ENCODE results near the gene HDHD5. TPM values are rescaled to one million over a fixed set of nuclear protein-coding genes. Genes with fewer than 3 reads are reported as not detected.

The HDHD5 gene
- total RNA-seq, 1 experiment from 2014 or later = 127 TPM

DNA sequence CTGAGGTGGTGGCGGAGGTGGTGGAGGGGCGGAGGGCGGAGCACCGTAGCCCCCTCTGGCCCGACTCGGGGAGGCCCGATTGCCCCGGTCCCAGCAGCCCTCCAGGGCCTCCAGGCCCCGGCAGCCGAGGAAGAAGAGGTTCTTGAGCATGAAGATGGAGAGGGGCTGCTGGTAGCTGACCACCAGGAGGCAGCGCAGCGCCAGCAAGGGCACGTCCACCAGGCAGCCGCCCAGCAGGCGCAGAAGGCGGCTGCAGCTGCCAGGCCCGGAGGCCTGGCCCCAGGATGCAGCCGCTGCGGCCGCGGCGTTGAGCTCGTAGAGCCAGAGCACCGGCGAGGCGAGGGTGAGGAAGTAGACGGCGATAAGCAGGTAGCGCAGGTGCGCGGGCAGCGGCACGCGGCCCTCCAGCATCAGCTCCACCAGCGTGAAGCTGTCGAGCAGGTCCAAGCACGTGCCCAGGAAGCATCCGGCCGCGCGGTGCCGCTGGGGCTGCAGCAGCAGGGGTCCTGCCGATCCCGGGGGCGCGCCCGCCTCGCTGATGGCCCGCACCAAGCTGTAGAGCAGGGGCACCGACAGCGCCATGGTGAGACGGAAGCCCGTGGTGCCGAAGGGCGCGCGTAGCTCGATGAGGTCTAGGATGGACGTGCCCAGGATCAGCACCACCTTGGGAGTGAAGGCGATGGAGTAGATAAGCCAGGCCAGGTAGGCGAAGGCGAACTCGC, 39.4 kb downstream of the HDHD5 start:
- Histone ChIP-seq H3K36me3 (replicated peaks; ENCODE audit: control insufficient read depth, insufficient read depth, low read length) (no peaks in the 10 kb centered on the region), H3K27me3 (ENCODE audit: control insufficient read depth, insufficient read depth, low read length) (peaks cover 16% of the 10 kb centered on the region; the same call in 1 of the 2 replicates), H3K4me3 (ENCODE audit: insufficient read depth, low read depth, low read length) (peak overlapping the region; percentile 2; the same call in 1 of the 2 replicates)
- DNase-seq = peak; percentile 90

DNA sequence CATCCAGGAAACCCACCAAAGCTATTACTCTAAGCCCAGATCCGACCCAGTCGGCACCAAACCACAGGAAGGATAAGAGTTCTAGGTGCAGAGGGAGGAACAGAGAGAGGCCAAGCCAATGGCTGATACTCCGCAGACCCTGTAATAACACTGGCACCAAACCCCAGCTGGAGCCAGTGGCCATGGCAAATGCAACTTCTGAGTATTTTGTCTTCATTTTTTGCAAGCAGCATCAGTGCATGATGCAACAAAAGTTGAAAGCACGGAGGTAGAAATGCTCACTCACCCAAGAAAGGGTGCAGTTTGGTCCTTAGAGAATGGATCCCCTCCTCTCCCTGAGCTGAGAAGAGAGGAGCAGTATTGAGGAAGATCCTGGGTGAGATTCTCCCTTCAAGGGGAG, 40.7 kb downstream of the HDHD5 start:
- DNase-seq = no peak
- Histone ChIP-seq H3K4me3 (ENCODE audit: insufficient read depth, low read depth, low read length) (no peak overlapping the region), H3K36me3 (replicated peaks; ENCODE audit: control insufficient read depth, insufficient read depth, low read length) (no peaks in the 10 kb centered on the region), H3K27me3 (ENCODE audit: control insufficient read depth, insufficient read depth, low read length) (peaks cover 16% of the 10 kb centered on the region; the same call in 1 of the 2 replicates)

DNA sequence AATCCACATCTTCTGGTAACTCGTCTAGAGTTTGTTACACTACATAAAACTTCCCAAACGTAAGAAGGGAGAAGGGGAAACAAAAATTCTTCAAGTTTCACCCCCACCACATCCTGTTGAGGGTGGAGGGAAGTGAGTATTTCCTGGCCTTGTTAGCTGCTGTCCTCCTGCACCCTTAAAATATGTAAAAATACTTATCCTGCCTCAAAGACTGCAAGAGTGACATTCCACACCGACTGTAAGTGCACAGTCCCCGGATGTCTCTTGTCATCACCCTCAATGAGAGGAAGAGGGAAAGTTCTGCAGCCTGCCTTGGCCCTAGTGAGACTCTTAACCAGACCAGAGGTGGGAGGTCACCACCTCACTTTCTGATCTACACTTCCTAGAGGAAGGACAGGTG, 41.2 kb downstream of the HDHD5 start:
- peaks cover 16% of the 10 kb centered on the region; the same call in 1 of the 2 replicates for H3K27me3 ChIP-seq (ENCODE audit: control insufficient read depth, insufficient read depth, low read length)
- no peak overlapping the region for H3K4me3 ChIP-seq (ENCODE audit: insufficient read depth, low read depth, low read length)
- no peak for DNase-seq
- H3K36me3 ChIP-seq (replicated peaks; ENCODE audit: control insufficient read depth, insufficient read depth, low read length) = no peaks in the 10 kb centered on the region

DNA sequence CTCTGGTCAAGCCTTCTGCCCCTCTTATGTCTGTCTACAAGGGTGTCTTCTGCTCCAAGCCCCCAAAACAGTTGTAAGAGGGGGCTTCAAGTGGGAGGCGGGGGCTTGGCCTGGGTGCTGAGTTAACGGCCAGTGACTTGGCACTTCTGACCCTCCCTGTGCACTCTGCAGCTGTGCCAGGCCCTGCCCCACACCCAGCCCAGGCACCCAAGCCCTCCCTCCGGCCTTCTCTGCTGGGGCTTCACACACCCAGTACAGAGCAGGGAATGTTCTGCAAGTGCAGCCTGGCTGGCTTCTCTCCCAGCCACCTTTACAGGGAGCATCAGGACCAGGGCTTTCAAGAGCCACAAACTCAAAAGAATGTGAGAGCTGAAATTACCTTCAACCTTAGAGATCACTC, 41.7 kb downstream of the HDHD5 start:
- DNase-seq = no peak
- peaks cover 15% of the 10 kb centered on the region; the same call in 1 of the 2 replicates for H3K27me3 ChIP-seq (ENCODE audit: control insufficient read depth, insufficient read depth, low read length)
- no peak overlapping the region for H3K4me3 ChIP-seq (ENCODE audit: insufficient read depth, low read depth, low read length)
- no peaks in the 10 kb centered on the region for H3K36me3 ChIP-seq (replicated peaks; ENCODE audit: control insufficient read depth, insufficient read depth, low read length)

DNA sequence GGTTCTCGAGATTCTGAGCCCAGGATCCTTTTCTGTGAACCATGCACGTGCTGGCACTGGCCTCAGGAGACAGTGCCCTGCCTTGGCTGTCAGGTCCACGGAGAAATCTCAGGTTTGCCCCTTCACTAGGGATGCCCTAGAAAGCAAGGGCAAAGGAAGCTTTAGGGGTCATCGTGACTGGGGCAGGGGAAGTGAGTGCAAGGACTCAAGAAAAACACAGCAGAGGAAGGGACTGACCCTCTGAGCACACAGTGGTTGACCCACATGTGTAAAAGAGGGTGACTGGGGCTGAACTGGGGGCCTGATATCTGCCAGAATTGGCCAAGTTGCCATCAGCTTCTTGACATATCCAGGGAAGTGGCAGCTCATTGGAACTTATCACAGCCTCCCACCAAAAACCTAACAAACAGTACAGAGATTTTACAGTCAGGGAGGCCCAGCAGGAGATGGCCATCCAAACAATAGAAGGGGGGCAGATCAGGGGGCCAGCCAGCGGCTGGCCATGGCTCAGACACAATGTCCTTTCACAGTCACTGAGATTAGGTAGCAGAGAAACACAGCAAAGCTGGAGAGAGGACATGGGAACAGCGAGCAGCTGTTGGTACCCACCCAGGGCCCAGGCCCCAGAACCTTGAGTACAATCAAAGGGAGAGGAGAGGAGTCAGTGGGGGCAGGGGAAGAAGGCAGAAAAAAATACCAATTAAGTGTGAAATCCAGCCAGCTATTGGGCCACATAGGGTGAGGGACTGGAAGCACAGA, 42.3 kb downstream of the HDHD5 start:
- Histone ChIP-seq H3K36me3 (replicated peaks; ENCODE audit: control insufficient read depth, insufficient read depth, low read length) (no peaks in the 10 kb centered on the region), H3K27me3 (ENCODE audit: control insufficient read depth, insufficient read depth, low read length) (peaks cover 10% of the 10 kb centered on the region; the same call in 1 of the 2 replicates), H3K4me3 (ENCODE audit: insufficient read depth, low read depth, low read length) (no peak overlapping the region)
- peak; percentile 23 for DNase-seq

DNA sequence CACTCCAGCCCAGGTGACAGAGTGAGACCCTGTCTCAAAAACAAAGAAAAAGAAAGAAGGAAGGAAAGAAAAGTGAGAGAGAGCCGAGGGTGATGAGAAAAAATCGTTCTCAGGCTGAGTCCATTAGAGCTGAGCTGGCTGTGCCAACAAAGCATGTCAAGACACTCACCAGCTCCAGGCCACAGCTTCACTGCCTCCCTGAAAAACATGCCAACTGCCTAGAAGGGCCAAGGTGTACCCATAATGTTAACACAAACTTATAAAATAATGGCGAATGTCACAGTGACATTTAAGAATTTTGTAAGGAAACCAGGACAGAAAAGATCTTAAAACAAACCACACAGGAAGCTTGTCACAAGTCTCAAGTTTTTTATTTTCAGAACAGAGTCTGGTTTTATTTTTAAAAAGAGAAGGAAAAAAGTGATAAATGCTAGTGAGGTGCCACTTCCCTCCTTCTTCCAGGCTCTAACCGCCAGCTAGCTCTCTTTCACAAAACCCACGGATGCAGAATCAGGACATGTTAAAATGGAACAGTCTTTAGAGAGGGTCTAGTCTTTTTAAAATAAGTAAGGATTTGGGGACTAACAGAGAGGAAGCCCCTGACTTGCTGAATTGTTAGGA, 43.0 kb downstream of the HDHD5 start:
- H3K36me3 ChIP-seq (replicated peaks; ENCODE audit: control insufficient read depth, insufficient read depth, low read length) = no peaks in the 10 kb centered on the region
- H3K27me3 ChIP-seq (ENCODE audit: control insufficient read depth, insufficient read depth, low read length) = peaks cover 8% of the 10 kb centered on the region; the same call in 1 of the 2 replicates
- no peak overlapping the region for H3K4me3 ChIP-seq (ENCODE audit: insufficient read depth, low read depth, low read length)
- DNase-seq = no peak

DNA sequence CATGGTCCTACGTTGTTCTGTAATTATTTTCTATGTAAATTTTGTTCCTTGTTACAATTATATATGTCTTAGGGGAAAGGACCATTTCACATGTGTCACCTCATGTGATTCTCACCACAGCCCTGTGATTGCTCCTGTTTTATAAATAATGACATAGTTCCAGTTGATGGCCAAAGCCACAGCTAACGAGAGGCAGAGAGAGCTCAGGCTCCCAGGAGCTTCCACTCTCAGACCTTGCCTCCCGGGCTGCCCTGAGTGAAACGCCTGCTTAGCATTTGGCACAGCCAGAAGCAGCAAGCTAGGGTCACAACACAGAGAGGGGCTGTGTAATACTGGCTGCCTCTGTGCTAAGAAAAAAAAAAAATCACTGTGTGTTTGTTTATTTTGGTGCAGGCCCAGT, 43.8 kb downstream of the HDHD5 start:
- Histone ChIP-seq H3K27me3 (ENCODE audit: control insufficient read depth, insufficient read depth, low read length) (peaks cover 8% of the 10 kb centered on the region; the same call in 1 of the 2 replicates), H3K4me3 (ENCODE audit: insufficient read depth, low read depth, low read length) (no peak overlapping the region), H3K36me3 (replicated peaks; ENCODE audit: control insufficient read depth, insufficient read depth, low read length) (no peaks in the 10 kb centered on the region)
- DNase-seq = peak; percentile 8

DNA sequence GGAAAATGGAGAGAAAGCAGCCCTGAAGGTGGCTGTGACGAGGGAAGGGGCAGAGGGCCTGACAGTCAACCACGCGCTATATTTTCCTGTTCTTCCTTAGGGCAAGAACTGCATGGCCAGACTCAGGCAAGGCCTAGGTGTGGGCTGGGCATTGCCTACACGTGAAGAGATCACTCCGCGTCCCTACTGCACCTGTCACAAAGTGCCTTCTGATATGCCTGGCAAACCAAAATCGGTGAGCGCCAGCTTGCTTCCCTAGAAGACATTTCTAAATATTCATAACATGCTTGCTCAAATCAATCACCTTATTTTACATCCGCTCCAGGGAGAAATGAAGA, 44.2 kb downstream of the HDHD5 start:
- peak; percentile 6 for DNase-seq
- no peak overlapping the region for H3K4me3 ChIP-seq (ENCODE audit: insufficient read depth, low read depth, low read length)
- peaks cover 5% of the 10 kb centered on the region; the same call in 1 of the 2 replicates for H3K27me3 ChIP-seq (ENCODE audit: control insufficient read depth, insufficient read depth, low read length)
- H3K36me3 ChIP-seq (replicated peaks; ENCODE audit: control insufficient read depth, insufficient read depth, low read length) = no peaks in the 10 kb centered on the region

DNA sequence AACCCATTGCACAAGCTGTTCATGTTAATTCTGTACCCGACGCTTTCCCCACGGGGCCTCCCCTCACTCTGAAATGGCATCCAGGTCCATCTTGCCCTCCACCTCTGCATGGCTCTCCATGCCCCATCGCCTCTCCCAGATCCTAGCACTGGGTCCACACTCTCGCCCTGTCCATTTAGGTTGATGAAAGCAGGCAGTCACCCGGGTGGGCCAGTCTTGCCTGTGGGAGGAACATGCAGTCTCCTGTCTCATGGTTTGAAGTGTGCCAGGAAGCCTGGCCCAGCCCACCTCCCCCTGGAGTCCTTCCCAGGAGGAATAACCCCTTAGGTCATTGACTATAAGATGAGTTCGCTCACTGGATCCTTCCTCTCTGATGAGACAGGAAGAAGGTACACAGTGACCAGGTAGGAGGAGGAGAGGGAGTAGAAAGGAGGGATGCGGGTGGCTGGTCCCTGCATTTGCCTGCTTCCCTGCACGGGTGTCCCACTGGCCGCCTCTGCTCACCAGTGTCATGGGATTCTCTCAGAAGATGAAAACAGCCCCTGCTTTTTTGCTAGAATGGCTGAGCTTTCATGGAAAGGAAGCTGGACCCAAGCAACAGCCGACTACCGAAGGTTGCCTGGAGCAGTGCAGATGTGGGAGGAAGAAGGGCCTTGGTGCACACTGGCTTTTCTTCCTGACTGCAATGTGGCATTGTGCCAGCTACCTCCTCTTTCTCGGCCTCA, 44.7 kb downstream of the HDHD5 start:
- H3K4me3 ChIP-seq (ENCODE audit: insufficient read depth, low read depth, low read length) = no peak overlapping the region
- peak; percentile 19 for DNase-seq

DNA sequence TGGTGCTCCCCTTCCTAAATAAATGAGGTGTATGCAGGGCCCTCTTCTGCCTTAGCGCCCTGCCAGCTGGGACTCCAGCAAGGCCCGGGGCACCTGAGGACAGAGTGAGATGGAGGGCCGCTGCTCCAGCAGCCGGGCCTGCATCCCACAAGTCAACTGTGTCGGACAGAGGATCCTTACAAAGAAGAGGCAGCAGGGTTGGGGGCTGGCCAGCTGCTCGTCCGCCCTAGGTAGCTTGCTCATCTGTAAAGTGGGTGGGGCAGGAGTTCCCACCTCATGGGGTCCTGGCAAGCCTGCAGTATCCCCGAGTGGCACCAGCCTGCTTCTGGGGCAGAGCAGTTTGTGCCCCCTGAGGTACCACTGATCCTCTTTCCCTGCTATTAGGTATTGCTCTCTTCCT, 45.5 kb downstream of the HDHD5 start:
- H3K36me3 ChIP-seq (replicated peaks; ENCODE audit: control insufficient read depth, insufficient read depth, low read length) = no peaks in the 10 kb centered on the region
- no peak overlapping the region for H3K4me3 ChIP-seq (ENCODE audit: insufficient read depth, low read depth, low read length)
- H3K27me3 ChIP-seq (ENCODE audit: control insufficient read depth, insufficient read depth, low read length) = no peaks in the 10 kb centered on the region
- DNase-seq = peak; percentile 27

More for the DNA sequence above, 44.7 kb downstream of the HDHD5 start:
- Histone ChIP-seq H3K27me3 (ENCODE audit: control insufficient read depth, insufficient read depth, low read length) (peaks cover 2% of the 10 kb centered on the region; the same call in 1 of the 2 replicates), H3K36me3 (replicated peaks; ENCODE audit: control insufficient read depth, insufficient read depth, low read length) (no peaks in the 10 kb centered on the region)

DNA sequence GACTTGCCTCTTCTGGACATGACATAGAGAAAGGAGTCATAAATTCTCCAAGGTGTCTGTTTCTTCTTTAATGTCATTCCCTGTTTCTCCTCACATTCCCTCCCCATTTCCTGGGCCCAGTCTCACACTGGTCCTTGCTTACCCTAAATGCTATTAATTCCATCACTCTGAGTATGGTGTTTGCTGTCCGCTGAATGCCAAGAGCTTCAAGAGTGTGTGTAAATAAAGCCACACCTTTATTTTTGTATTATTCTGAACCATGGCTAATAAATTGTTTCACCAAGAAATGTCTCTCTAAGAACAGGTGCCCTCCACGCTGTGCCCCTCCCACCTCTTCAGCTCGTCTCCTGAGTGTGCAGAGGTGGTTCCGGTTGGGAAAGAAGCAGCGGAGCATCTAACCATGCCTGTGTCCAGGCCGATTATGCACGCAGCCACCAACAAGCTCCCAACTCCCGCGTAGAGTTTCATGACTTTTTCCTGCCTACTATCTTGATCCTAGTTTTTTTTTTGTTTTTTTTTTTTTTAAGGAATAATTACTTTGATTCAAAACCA, 46.5 kb downstream of the HDHD5 start:
- Histone ChIP-seq H3K36me3 (replicated peaks; ENCODE audit: control insufficient read depth, insufficient read depth, low read length) (no peaks in the 10 kb centered on the region), H3K4me3 (ENCODE audit: insufficient read depth, low read depth, low read length) (no peak overlapping the region), H3K27me3 (ENCODE audit: control insufficient read depth, insufficient read depth, low read length) (no peaks in the 10 kb centered on the region)
- DNase-seq = peak; percentile 28

DNA sequence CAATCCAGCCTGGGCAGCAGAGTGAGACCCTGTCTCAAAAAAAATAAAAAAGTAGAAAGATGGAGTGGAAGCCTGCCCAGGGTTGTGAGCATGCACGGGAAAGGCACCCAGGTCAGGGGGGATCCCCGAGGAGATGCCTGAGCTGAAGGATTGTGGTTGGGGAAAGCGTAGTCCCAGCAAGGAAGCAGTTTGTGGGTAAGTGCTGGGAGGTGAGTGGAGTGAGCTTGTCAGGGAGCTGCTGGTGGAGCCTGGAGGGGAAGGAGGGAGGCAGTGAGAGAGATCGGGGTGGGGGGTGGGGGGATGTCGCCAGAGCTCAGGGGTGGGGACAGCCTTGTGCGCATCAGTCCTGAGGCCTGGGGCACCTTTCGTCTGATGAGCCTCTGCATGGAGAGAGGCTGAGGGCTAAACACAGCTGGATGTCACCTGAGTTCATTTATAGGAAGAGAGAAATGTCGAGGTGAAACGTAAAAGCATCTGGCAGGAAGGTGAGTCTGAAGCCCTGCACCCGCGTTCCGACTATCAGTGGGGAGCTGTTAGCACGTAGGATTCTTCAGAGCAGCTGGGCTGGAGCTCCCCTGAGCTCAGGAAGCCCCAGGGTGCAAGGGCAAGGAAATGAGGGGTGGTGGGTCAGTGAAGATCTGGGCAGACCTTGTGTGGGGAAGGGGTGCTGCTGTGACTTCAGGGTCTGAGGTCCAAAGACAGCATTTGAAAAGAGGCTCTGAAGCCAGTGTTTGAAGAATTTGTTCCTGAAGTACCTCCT, 48.1 kb downstream of the HDHD5 start:
- H3K27me3 ChIP-seq (ENCODE audit: control insufficient read depth, insufficient read depth, low read length) = no peaks in the 10 kb centered on the region
- DNase-seq = peak; percentile 42

DNA sequence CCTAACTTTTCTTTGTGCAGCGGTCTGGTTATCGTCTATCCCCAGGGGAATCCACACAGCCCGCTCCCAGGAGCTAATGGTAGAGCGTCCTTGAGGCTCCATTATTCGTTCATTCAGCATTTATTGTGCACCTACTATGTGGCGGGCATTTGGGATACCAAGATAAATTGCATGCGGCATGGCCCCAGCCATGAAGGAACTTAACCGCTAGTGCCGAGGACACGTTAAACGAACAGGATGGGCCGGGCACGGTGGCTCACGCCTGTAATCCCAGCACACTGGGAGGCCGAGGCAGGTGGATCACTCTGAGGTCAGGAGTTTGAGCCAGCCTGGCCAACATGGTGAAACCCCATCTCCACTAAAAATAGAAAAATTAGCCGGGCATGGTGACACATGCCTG, 49.1 kb downstream of the HDHD5 start:
- Histone ChIP-seq H3K36me3 (replicated peaks; ENCODE audit: control insufficient read depth, insufficient read depth, low read length) (no peaks in the 10 kb centered on the region), H3K4me3 (ENCODE audit: insufficient read depth, low read depth, low read length) (no peak overlapping the region), H3K27me3 (ENCODE audit: control insufficient read depth, insufficient read depth, low read length) (no peaks in the 10 kb centered on the region)
- no peak for DNase-seq

More for the DNA sequence above, 48.1 kb downstream of the HDHD5 start:
- Histone ChIP-seq H3K36me3 (replicated peaks; ENCODE audit: control insufficient read depth, insufficient read depth, low read length) (no peaks in the 10 kb centered on the region), H3K4me3 (ENCODE audit: insufficient read depth, low read depth, low read length) (no peak overlapping the region)
